Neural cell (in vitro differentiated cells): ENCODE measurements around the gene NAALADL1. TPM values are rescaled to one million over a fixed set of nuclear protein-coding genes. Genes with fewer than 3 reads are reported as not detected.

Source experiments
- H2AFZ ChIP-seq: fragments of 200-600, 300-800 bp; sonication (generic), shearing (Covaris generic); 2 replicates; pipeline ENCODE4 v1.6.0; 2014; ENCODE audit warnings: low read depth, mild to moderate bottlenecking, antibody characterized with exemption, low read length, moderate library complexity
- H3F3A ChIP-seq: fragments of 200-600 bp; shearing (Covaris generic); 2 replicates; pipeline ENCODE4 v1.6.1; 2016; ENCODE audit warnings: mild to moderate bottlenecking, moderate library complexity, mixed read lengths, antibody characterized with exemption, low read length; ENCODE audit not compliant: insufficient read depth, poor library complexity, severe bottlenecking
- H3K27ac ChIP-seq: fragments of 200-600, 300-800 bp; sonication (generic), shearing (Covaris generic); 2 replicates; pipeline ENCODE4 v1.5.1; 2014; ENCODE audit warnings: mild to moderate bottlenecking, low read length, moderate library complexity
- H3K27me3 ChIP-seq: fragments of 300-800, 200-600 bp; sonication (generic), shearing (Covaris generic); 2 replicates; pipeline ENCODE4 v1.6.0; 2014; ENCODE audit warnings: mild to moderate bottlenecking, low read depth, low read length, moderate library complexity; ENCODE audit not compliant: insufficient read depth
- H3K36me3 ChIP-seq: fragments of 300-800, 200-600 bp; sonication (generic), shearing (Covaris generic); 2 replicates; pipeline ENCODE4 v1.5.1; 2014; ENCODE audit warnings: mild to moderate bottlenecking, antibody characterized with exemption, low read length, moderate library complexity; ENCODE audit not compliant: insufficient read depth
- H3K4me2 ChIP-seq: fragments of 300-800, 200-600 bp; sonication (generic), shearing (Covaris generic); 2 replicates; pipeline ENCODE4 v1.6.0; 2014; ENCODE audit warnings: mild to moderate bottlenecking, low read length
- H3K4me3 ChIP-seq: fragments of 300-800, 200-600 bp; sonication (generic), shearing (Covaris generic); 2 replicates; pipeline ENCODE4 v1.5.1; 2014; ENCODE audit warnings: mild to moderate bottlenecking, low read length, moderate library complexity
- H3K79me2 ChIP-seq: fragments of 200-600 bp; shearing (Covaris generic); replicated peaks from 2 replicates; pipeline ENCODE4 v1.6.0; 2014; ENCODE audit warnings: mild to moderate bottlenecking, low read length, moderate library complexity; ENCODE audit not compliant: insufficient read depth
- H3K9ac ChIP-seq: fragments of 300-800, 200-600 bp; sonication (generic), shearing (Covaris generic); 2 replicates; pipeline ENCODE4 v1.6.1; 2016; ENCODE audit warnings: mild to moderate bottlenecking, low read length, mixed read lengths
- H3K9me2 ChIP-seq: fragments of 200-600 bp; shearing (Covaris generic); 2 replicates; pipeline ENCODE4 v1.6.1; 2016; ENCODE audit warnings: mild to moderate bottlenecking, low read length, mixed read lengths; ENCODE audit not compliant: insufficient read depth
- H3K9me3 ChIP-seq: fragments of 200-600, 300-800 bp; sonication (generic), shearing (Covaris generic); 2 replicates; pipeline ENCODE4 v1.6.1; 2016; ENCODE audit warnings: mild to moderate bottlenecking, mixed run types, low read length, moderate library complexity, mixed read lengths
- H4K20me1 ChIP-seq: fragments of 200-600 bp; shearing (Covaris generic); 2 replicates; pipeline ENCODE4 v1.6.1; 2016; ENCODE audit warnings: mild to moderate bottlenecking, mixed run types; ENCODE audit not compliant: insufficient read depth
- CTCF ChIP-seq: fragments of 450-650 bp; IDR thresholded peaks from 2 replicates; pipeline ENCODE4 v1.5.1; 2014; ENCODE audit warnings: antibody characterized with exemption, mild to moderate bottlenecking, moderate library complexity; ENCODE audit not compliant: poor library complexity, severe bottlenecking
- EP300 ChIP-seq: fragments of 450-650 bp; conservative IDR thresholded peaks from 2 replicates; pipeline ENCODE4 v1.6.1; 2014; ENCODE audit warnings: antibody characterized with exemption, mild to moderate bottlenecking, moderate library complexity; ENCODE audit not compliant: poor library complexity, severe bottlenecking
- EZH2 ChIP-seq: fragments of 200-600, 300-800 bp; shearing (Covaris generic), sonication (generic); IDR thresholded peaks from 2 replicates; pipeline ENCODE4 v1.6.1; 2014; ENCODE audit warnings: antibody characterized with exemption, low read length, borderline replicate concordance, mild to moderate bottlenecking; ENCODE audit not compliant: insufficient read depth, poor library complexity, severe bottlenecking
- POLR2AphosphoS5 ChIP-seq: IDR thresholded peaks from 2 replicates; pipeline ENCODE4 v1.6.1; 2012
- RAD21 ChIP-seq: fragments of 450-650 bp; conservative IDR thresholded peaks from 2 replicates; pipeline ENCODE4 v1.6.1; 2014; ENCODE audit warnings: antibody characterized with exemption, mild to moderate bottlenecking, moderate library complexity
- REST ChIP-seq: IDR thresholded peaks from 2 replicates; pipeline ENCODE4 v1.6.1; 2012; ENCODE audit warnings: borderline replicate concordance
- TAF1 ChIP-seq: IDR thresholded peaks from 2 replicates; pipeline ENCODE4 v1.6.1; 2012; ENCODE audit warnings: low read depth
- polyA minus RNA-seq: library from RNA; depleted of rRNA, polyadenylated mRNA; stranded (reverse); fragments of >200 nt; gene quantifications from 2 replicates; pipeline ENCODE4 v1.2.3, GENCODE V29; 2014
- polyA plus RNA-seq: library from polyadenylated mRNA; depleted of rRNA; stranded (reverse); fragments of >200 nt; gene quantifications from 2 replicates; pipeline ENCODE4 v1.2.3, GENCODE V29; 2014

Gene NAALADL1
- polyA plus RNA-seq = not detected in 2 replicates
- not detected in 2 replicates for polyA minus RNA-seq

GRCh38 chr11:65058419-65059054 lies at the start of gene NAALADL1:
Gene NAALADL1, minus strand, starts transcription at chr11:65058553. Its CDS starts 32 bp downstream, at chr11:65058521.
- Histone ChIP-seq H3K4me3 (no peak within 1 kb of the TSS), H3K36me3 (no peaks in the 10 kb centered on the region), H3F3A (no peaks in the 10 kb centered on the region), H3K9me3 (no peaks in the 10 kb centered on the region), H3K27me3 (no peaks in the 10 kb centered on the region), H4K20me1 (no peaks in the 10 kb centered on the region), H3K4me2 (no peak within 1 kb of the TSS), H2AFZ (no peak within 1 kb of the TSS), H3K9ac (no peak within 1 kb of the TSS), H3K27ac (no peak within 1 kb of the TSS), H3K79me2 (no peaks in the 10 kb centered on the region), H3K9me2 (no peaks in the 10 kb centered on the region)
- TF ChIP-seq TAF1 = no peak
- TF ChIP-seq EP300 = no peak
- TF ChIP-seq RAD21 = no peak
- TF ChIP-seq POLR2AphosphoS5 = no peak

- Histone ChIP-seq H3K9ac (no peak overlapping the region), H2AFZ (no peak overlapping the region), H3K36me3 (no peaks in the 10 kb centered on the region), H4K20me1 (no peaks in the 10 kb centered on the region), H3K4me3 (no peak overlapping the region), H3K9me2 (no peaks in the 10 kb centered on the region), H3K79me2 (peaks cover 3% of the 10 kb centered on the region), H3K4me2 (no peak overlapping the region), H3K27ac (no peak overlapping the region), H3K27me3 (no peaks in the 10 kb centered on the region), H3F3A (no peaks in the 10 kb centered on the region), H3K9me3 (no peaks in the 10 kb centered on the region)
- TF ChIP-seq EP300 = no peak
- TF ChIP-seq REST = no peak
- no peak for TF ChIP-seq CTCF
Observed at GRCh38 chr11:65107751-65108468, 49.6 kb upstream of the NAALADL1 start.

DNA sequence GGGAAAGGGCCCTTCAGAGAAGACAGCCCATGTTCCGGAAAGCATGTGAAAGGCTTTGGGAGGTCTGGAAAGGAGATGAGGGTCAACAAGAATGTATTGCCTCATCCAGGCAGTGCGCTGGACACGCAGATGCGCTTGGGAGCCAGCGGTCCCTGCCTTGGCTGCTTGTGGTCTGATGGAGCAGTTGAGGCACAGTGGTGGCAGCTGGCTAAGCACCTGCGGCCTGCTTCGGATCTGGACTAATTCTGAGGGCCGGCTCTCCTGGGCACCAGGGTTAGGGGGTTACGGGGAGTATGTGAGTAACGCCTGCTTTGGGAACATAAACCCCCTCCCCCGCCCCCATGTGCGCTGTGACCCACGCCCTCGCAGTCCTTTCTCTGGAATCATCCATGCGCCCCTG lies 48.7 kb upstream of the NAALADL1 start:
- H3K9me3 ChIP-seq = no peaks in the 10 kb centered on the region
- no peak overlapping the region for H2AFZ ChIP-seq
- H3K9ac ChIP-seq = no peak overlapping the region
- H3F3A ChIP-seq = no peaks in the 10 kb centered on the region
- H3K36me3 ChIP-seq = no peaks in the 10 kb centered on the region
- no peaks in the 10 kb centered on the region for H3K79me2 ChIP-seq
- no peak overlapping the region for H3K4me3 ChIP-seq
- no peaks in the 10 kb centered on the region for H3K27me3 ChIP-seq
- no peak overlapping the region for H3K4me2 ChIP-seq
- no peak overlapping the region for H3K27ac ChIP-seq
- H4K20me1 ChIP-seq = no peaks in the 10 kb centered on the region
- no peaks in the 10 kb centered on the region for H3K9me2 ChIP-seq
- TF ChIP-seq CTCF (no peak), POLR2AphosphoS5 (no peak), REST (no peak), RAD21 (no peak), EZH2 (no peak)
